GM19452 (cell line): Measurements from ENCODE around the gene TRIP6.
A peak's percentile ranks its signal among the peaks of the same experiment; 100 is the strongest.
"Not testable (repeated sequence)": the region's sequence is repeated elsewhere in the genome, so short reads cannot be mapped to it uniquely, and the experiment has no call there.

Source experiments
- ATAC-seq: cut with Tn5 transposase; IDR thresholded peaks from one replicate; pipeline ENCODE4 v1.9.1; 2021; ENCODE audit not compliant: unreplicated experiment

The TRIP6 gene

DNA sequence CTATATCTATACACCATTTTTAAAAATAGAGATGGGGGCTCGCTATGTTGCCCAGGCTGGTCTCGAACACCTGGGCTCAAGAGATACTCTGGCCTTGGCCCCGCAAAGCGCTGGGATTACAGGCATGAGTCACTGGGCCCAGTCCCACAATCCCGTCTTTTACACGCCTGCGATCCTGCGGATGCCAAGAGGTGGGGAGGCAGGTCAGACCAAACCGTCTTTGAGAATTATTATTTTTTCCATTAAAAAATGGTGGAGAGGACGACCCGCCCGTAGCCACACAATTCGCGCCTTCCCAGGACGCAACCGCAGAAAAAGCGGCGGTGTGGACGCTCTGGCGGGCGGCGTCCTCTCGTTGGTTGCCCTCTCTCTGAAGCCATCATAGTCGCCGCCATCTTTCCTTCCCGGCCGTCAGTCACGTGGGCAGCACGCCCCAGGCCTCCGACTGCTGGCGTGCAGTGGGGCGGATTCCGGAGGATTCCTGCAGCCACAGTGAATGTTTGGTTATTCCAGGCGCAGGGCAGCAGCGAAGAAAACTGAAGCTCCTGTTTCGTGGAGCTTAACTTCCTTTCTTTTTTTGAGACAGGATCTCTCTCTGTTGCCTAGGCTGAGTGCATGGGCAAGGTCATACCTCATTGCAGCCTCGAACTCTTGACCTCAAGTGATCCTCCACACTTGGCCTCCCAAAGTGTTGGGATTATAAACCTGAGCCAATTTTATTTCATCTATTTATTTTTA is 29.9 kb upstream of the TRIP6 start:
- no peak for ATAC-seq

DNA sequence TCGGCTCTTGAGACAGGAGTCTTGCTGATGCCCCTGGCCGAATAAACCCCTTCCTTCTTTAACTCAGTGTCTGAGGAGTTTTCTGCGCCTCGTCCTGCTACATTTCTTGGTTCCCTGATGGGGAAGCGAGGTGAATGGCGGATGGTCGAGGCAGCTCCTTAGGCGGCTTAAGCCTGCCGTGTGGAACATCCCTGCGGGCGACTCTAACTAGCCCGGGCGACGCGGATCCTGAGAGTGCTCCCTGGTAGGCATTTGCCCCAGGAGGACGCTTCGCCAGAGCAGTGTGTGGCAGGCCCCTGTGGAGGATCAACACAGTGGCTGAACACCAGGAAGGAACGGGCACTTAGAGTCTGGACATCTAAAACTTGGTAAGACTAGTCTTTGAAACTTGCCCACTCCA is 27.8 kb upstream of the TRIP6 start:
- no peak for ATAC-seq

DNA sequence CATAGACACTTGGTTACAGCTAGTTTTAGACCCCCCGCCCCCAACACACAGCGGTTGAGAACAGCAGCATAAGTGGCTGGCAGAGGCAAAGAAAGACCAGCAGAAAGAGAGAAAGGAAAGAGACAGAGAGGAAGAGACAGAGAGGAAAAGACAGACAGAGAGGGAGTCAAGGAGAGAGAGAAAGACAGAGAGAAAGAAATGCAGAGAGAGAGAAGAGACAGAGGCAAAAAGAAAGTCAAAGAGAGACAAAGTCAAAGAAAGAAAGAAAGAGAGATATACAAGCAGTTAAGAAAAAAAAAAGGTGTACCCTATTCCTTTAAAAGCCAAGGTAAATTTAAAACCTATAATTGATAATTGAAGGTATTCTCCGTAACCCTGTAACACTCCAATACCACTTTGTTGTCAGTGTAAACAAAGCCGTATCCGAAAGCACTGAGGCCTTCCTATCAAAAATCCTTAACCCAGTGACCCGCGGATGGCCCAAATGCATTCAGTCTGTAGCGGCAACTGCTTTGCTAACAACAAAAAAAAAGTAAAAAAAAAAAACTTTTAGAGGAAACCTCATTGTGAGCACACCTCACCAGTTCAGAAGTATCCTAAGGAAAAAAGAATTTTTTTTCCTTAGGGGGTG is 26.6 kb upstream of the TRIP6 start:
- no peak for ATAC-seq

DNA sequence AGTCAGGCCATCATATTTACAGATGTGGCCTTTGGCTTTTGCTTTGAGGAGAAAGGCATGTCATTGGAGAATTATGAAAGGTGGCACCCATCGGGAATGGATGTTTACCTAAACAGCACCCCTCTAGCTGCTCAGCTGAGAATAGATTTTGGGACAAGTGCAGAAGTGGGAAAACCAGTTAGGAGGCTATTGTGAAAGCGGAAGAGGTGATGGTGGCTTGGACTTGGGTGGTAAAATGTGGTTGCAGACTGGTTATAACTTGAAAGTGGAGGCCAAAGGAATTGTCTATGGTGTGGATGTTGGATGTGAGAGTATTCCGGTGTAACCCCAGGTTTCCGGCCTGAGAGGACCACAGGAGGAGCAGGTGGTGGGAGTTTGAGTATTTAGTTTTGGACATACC is 19.8 kb upstream of the TRIP6 start:
- no peak for ATAC-seq

DNA sequence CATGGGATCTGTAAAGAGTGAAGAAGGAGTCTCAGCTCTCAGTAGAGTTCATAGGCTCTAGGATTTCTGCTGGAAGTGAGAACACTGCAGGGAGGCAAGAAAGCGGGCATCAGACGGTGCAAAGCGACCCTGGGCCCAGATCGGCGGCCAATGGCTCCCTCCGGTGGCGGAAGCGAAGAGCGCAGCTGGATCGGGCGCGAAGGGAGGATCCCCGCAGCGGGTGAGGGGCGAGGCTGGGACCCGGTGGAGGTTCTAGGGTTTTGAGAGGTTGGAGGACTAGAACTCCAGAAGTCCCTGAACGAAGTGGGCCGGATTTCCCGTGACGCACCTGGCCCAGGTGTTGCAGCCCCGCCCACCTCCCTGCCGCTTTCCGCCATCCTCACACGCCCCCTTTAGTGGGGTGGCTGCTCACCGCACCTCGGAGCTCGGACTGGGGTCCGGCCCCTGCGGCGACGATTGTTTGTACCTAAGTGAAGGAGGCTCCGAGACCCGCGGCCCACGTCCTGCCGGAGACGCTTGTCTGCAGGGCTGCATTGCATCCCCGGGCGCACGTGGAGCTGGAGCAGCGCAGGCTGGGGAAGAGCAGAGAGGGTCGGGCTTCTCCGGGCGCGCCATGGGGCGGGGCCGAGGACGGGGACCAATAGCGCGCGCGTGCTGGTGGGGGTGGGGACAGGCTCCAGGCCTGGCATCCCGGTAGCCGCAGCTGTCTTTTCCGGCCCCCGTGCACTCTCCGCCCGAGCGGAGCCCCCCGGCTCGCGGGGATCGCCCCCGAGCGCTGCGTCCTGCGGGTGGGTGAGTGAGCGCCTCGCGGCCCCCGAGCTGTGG is 14.9 kb upstream of the TRIP6 start, which contains the start of gene SLC12A9:
TSS of gene SLC12A9 (plus strand) at position 666 of the 825 bp plus-strand sequence. CDS start 1,485 bp downstream, outside the sequence.
- ATAC-seq, result peak; percentile 79

DNA sequence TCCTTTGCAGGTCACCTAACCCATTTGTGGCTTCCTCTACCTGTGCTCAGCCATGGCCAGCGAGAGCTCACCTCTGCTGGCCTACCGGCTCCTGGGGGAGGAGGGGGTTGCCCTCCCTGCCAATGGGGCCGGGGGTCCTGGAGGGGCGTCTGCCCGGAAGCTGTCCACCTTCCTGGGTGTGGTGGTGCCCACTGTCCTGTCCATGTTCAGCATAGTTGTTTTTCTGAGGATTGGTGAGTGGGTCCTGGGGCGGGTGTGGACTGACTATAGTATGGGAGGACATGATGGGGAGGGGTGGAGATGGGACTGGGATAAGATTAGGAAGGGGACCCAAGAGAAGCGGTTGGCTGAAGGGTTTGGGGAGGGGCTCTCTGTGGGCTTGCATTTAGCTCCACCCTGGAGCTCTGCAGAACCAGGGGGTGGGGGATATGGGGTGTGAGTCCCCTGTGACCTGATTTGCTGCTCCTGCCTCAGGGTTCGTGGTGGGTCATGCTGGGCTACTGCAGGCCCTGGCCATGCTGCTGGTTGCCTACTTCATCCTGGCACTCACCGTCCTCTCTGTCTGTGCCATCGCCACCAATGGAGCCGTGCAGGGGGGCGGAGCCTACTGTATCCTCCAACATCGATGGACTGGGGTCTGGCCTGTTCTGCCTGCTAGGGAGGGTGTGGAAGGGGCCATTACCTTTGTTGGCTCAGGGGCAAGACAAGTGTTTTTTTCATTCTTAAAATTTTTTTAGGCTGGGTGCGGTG is 12.9 kb upstream of the TRIP6 start:
- ATAC-seq, result no peak

DNA sequence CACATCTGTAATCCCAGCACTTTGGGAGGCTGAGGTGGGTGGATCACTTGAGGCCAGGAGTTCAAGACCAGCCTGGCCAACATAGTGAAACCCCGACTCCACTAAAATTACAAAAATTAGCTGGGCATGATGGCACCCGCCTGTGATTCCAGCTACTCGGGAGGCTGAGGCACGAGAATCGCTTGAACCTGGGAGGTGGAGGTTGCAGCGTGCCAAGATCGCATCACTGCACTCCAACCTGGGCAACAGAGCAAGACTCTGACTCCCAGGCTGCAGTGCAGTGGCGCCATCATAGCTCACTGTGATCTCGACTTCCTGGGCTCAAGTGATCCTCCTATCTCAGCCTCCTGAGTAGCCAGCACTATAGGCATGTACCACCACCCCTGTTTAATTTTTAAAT is 12.3 kb upstream of the TRIP6 start:
- not testable (repeated sequence) for ATAC-seq

DNA sequence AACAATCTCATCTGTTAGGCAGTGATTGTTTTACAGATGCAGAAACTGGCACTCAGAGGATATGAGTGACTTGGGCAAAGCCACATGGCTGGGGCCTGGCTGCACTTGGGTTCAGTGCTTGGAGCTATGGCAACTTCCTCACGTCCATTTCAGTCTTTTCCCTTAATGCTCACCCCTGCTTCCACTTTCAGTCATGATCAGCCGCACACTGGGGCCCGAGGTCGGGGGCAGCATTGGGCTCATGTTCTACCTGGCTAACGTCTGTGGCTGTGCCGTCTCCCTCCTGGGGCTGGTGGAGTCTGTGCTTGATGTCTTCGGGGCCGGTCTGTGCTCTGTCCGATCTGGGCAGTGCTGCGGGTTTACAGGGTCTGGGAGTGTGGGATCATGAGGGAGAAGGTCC is 11.7 kb upstream of the TRIP6 start:
- no peak for ATAC-seq

DNA sequence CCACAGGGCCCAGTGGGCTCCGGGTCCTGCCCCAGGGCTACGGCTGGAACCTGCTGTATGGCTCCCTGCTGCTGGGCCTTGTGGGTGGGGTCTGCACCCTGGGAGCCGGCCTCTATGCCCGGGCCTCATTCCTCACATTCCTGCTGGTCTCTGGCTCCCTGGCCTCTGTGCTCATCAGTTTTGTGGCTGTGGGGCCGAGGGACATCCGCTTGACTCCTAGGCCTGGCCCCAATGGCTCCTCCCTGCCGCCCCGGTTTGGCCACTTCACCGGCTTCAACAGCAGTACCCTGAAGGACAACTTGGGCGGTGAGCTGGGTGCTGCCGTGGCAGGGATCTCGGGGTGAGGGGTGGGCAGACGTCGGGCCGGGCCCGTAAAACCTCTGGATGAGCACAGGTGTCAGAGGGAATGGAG is 10.3 kb upstream of the TRIP6 start:
- no peak for ATAC-seq

DNA sequence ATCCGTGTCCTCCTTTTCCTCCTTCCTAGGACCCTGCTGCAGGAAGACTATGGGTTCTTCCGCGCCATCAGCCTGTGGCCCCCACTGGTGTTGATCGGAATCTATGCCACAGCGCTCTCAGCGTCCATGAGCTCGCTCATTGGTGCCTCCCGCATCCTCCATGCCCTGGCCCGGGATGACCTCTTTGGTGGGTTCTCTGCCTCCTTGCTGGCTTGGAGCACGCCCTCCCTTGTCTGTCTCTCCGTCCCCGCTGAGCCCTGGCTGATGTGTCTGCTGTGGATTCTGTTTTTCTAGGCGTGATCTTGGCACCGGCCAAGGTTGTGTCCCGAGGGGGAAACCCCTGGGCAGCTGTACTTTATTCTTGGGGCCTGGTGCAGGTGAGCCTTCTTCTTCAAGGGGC is 7.3 kb upstream of the TRIP6 start:
- no peak for ATAC-seq

DNA sequence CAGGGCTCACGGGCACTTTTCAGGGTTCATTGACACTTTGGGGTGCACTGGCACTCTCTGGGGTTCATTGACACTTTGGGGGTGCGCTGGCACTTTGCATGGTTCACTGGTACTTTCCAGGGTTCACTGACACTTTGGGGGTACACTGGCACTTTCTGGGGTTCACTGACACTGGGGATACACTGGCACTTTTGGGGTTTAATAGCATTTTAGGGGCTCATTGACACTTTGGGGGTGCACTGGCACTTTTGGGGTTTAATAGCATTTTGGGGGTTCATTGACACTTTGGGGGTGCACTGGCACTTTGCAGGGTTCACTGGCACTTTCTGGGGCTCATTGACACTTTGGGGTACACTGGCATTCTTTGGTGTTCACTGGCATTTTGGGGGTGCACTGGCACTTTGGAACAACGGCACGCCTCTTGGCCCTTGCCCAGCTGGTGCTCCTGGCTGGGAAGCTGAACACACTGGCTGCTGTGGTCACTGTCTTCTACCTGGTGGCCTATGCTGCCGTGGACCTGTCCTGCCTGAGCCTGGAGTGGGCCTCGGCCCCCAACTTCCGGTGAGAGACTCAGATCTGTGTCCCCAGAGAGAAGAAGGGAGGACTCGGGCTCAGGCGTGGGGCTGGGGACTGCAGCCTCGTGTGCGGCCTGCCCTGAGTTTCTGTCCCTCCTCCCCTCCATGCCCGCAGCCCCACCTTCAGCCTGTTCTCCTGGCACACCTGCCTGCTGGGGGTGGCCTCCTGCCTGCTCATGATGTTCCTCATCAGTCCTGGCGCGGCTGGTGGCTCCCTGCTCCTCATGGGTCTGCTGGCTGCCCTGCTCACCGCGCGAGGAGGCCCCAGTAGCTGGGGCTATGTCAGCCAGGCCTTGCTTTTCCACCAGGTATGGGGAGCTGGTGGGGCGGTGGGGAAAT is 6.2 kb upstream of the TRIP6 start:
- no peak for ATAC-seq

DNA sequence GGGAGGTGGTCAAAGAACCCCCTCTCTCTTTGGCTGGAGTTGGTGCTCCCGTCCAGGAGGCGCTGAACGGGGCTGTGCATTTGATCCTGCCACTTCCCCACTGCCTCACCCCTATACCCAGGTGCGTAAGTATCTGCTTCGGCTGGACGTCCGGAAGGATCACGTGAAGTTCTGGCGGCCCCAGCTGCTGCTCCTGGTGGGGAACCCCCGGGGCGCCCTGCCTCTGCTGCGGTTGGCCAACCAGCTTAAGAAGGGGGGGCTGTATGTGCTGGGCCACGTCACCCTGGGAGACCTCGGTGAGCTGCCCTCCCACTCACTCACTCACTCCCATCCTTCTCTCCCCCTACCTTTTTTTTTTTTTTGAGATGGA is 5.6 kb upstream of the TRIP6 start:
- ATAC-seq, result no peak

DNA sequence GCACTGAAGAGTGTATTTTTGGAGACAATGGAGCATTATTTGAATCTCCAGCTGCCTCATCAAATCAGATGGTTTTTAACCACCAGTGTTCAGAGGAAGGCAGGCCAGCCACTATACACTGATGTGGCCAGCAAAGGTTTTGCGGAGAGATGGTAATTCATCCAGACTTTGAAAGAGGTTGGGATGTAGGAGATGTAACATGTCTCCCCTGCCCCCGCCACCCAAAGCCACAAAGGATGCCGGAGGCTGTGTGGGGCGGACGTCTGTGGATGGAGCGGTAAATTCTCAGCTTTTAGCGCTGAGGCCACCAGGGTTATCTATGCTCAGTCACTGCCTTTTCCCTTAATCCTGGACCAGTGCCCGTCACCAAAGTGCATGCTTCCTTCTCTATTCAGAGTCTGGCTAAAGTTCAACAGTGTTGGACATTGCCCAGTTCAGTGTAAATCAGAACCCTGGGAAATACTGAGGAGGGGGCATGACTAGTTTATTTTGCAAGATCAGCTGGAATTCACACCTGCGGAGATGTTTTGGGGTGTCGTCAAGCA is 3.7 kb upstream of the TRIP6 start:
- no peak for ATAC-seq

DNA sequence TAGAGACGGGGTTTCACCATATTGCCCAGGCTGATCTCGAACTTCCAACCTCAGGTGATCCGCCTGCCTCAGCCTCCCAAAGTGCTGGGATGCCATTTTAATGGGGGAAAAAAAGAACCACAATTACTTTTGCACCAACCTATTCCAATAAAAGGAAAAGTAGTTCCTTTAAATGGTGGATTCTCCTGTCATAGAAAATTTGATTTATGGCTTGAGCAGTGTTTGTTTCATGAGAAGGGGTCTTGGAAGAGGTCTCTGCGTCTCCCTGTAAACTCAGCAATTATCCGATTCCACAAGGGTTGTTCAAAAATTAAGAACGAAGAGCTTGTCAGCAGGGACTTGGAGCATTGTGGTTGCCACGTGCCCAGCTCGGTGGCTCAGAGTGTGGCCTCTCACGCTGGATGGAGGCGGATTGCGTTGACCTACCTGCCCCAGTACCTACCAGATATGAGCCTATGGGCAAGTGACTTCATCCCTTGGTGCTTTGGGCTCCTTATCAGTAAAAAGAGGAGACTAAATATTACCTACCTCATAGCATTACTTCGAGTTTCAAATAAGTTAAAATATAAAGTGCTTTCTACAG is 2.8 kb upstream of the TRIP6 start:
- no peak for ATAC-seq

DNA sequence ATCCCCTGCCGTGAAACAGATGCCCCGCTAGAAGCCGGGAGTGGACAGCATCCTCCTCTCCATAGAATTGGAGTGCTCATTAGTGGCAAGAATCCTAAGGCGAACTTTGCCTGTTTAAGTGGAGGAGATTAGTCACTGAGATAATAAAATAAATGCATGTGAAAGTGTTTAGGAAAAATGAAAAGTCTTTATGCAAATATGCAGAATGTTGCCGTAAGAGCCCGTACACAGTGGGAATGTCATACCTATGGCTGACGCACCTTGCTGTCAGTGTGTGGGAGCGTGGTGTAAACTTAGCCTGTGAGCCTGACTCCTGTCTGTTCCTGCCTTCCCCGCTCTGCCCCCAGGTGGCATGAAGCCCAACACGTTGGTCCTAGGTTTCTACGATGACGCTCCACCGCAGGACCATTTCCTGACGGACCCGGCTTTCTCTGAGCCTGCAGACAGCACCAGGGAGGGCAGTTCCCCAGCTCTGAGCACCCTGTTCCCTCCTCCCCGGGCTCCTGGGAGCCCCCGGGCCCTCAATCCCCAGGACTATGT is 1.7 kb upstream of the TRIP6 start:
- ATAC-seq, result no peak

DNA sequence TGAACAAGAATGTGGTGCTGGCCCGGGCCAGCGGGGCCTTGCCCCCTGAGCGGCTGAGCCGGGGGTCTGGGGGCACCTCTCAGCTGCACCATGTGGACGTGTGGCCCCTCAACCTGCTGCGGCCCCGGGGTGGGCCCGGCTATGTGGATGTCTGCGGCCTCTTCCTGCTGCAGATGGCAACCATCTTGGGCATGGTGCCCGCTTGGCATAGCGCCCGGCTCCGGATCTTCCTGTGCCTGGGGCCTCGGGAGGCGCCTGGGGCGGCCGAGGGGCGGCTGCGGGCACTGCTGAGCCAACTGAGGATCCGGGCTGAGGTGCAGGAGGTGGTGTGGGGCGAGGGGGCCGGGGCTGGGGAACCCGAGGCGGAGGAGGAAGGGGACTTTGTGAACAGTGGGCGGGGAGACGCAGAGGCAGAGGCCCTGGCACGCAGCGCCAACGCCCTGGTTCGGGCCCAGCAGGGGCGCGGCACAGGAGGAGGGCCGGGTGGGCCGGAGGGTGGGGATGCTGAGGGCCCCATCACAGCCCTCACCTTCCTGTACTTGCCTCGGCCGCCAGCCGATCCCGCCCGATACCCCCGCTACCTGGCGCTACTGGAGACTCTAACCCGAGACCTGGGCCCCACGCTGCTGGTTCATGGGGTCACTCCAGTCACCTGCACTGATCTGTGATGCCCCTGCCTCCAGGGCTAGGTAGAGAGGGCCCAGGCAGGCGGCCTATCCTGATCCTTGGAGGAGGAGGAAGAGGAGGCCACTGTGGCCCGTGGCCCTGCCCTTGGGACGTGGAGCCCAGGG is 1.1 kb upstream of the TRIP6 start:
- ATAC-seq, result no peak

DNA sequence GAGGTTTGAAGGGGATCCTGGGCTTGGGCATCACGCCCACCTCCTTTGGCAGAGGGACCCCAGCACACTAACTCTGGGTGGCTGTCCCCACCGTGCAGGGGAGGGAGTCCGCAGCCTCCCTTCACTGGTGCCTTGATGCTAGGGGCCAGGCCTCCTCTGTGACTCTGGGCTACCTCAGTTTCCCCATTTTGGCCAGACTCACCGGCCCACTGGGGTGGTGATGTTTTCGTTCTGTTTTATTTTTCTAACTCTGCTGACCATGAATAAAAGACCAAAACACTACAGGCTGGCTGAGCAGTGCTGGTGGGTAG is 503 bp upstream of the TRIP6 start:
- ATAC-seq, result no peak

DNA sequence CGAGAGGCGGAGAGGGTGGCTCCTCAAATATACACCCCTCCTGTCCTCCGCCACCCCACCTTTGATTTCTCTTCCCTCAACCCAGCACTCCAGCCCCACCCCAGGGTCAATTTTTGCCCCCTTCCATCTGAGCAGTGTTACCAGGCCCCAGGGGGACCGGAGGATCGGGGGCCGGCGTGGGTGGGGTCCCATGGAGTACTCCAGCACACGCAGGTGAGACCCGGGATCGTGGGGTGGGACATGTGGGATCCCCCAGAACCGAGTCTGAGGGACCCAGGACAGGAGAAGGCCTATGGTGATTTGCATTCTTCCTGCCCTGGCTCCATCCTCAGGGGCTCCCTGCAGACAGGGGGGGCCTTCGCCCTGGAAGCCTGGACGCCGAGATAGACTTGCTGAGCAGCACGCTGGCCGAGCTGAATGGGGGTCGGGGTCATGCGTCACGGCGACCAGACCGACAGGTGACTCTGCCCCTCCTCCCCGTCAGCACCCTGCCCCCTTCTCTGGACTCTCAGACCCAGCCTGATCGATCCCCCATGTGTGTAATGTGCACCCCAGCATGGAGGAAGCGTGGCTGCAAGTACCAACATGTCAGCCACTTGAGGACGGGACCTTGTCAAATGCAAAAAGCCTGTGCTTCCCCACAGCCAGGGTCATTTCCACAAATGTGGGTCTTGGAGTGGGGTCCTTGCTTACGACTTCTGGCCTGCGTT is 744 bp downstream of the TRIP6 start:
- ATAC-seq, result no peak
